T-cell (primary cell): ENCODE data around the gene ZFP1. TPM values are rescaled to one million over a fixed set of nuclear protein-coding genes. Genes with fewer than 3 reads are reported as not detected.

Source experiments
- ATAC-seq, 4 experiments: fragments of 200-7000 bp in 3 of 4; fragments of 150-1000 bp in 1 of 4; cut with Tn5 transposase; replicated peaks in 1 of 4; 1 replicate in 3 of 4; 2 replicates in 1 of 4; pipeline ENCODE4 v1.10.0; 2021; ENCODE audit warnings: moderate library complexity in 3 of 4, mild to moderate bottlenecking in 2 of 4, moderate number of reproducible peaks in 1 of 4
- CTCF ChIA-PET, 2 donors: fragments of 300-600 bp; sonication (Branson Sonifier 250); formaldehyde crosslinking; loops; one replicate each; lab custom pipeline; 2022; ENCODE audit warnings: antibody characterized with exemption in 2 of 2; lab: Charles Lee
- POLR2A ChIA-PET, 2 donors: fragments of 300-600 bp; sonication (Branson Sonifier 250); formaldehyde crosslinking; loops; one replicate each; lab custom pipeline; 2022; ENCODE audit warnings: antibody characterized with exemption in 2 of 2; lab: Charles Lee
- DNase-seq, 35 experiments: peaks; one replicate each; pipeline versions ENCODE4 v3.0.0 to v3.0.0-alpha.2; 2013 to 2023
- H3K27ac ChIP-seq: one replicate; pipeline ENCODE4 v1.5.1; 2013; ENCODE audit warnings: low read length
- H3K27me3 ChIP-seq, 2 experiments: replicated peaks in 1 of 2; 1 replicate in 1 of 2; 2 replicates in 1 of 2; pipeline versions ENCODE4 v1.6.1 to v1.7.0; 2013; ENCODE audit warnings: low read length in 1 of 2, mixed read lengths in 1 of 2; ENCODE audit not compliant: control insufficient read depth in 2 of 2, insufficient read depth in 2 of 2; ENCODE audit errors: extremely low read depth in 1 of 2
- H3K36me3 ChIP-seq, 2 donors: 1 replicate in 1 of 2; 2 replicates in 1 of 2; pipeline versions ENCODE4 v1.6.1 to v1.7.0; 2013; ENCODE audit warnings: low read length in 1 of 2; ENCODE audit not compliant: control insufficient read depth in 2 of 2, insufficient read depth in 1 of 2; ENCODE audit errors: extremely low read depth in 1 of 2
- H3K4me1 ChIP-seq, 2 experiments: 1 replicate in 1 of 2; 2 replicates in 1 of 2; pipeline versions ENCODE4 v1.6.1 to v1.7.0; 2013; ENCODE audit warnings: low read length in 2 of 2, mixed read lengths in 1 of 2; ENCODE audit not compliant: insufficient read depth in 2 of 2, control insufficient read depth in 1 of 2; ENCODE audit errors: extremely low read depth in 1 of 2
- H3K4me3 ChIP-seq, 2 donors: 1 replicate in 1 of 2; 2 replicates in 1 of 2; pipeline versions ENCODE4 v1.5.1 to v1.7.0; 2013; ENCODE audit warnings: mild to moderate bottlenecking in 2 of 2, low read length in 1 of 2, moderate library complexity in 1 of 2; ENCODE audit not compliant: control insufficient read depth in 1 of 2; ENCODE audit errors: extremely low read depth in 1 of 2
- H3K9me3 ChIP-seq: 2 replicates; pipeline ENCODE4 v1.7.0; 2013
- H3K27ac Mint-ChIP-seq, 2 donors: one replicate each; pipeline ENCODE4 v1.8.0; 2020 to 2021; ENCODE audit warnings: mild to moderate bottlenecking in 2 of 2, mixed read lengths in 2 of 2
- H3K27me3 Mint-ChIP-seq, 2 donors: one replicate each; pipeline ENCODE4 v1.8.0; 2021 to 2022; ENCODE audit warnings: mixed read lengths in 2 of 2
- H3K36me3 Mint-ChIP-seq: one replicate; pipeline ENCODE4 v1.8.0; 2021; ENCODE audit warnings: mixed read lengths
- H3K4me1 Mint-ChIP-seq, 3 donors: one replicate each; pipeline ENCODE4 v1.8.0; 2020 to 2022; ENCODE audit warnings: mixed read lengths in 3 of 3, mild to moderate bottlenecking in 1 of 3
- H3K4me3 Mint-ChIP-seq, 3 donors: one replicate each; pipeline ENCODE4 v1.8.0; 2020 to 2022; ENCODE audit warnings: mild to moderate bottlenecking in 3 of 3, mixed read lengths in 3 of 3, moderate library complexity in 3 of 3
- H3K9me3 Mint-ChIP-seq, 3 donors: one replicate each; pipeline ENCODE4 v1.8.0; 2020 to 2022; ENCODE audit warnings: mixed read lengths in 3 of 3
- WGBS: methylation state at CpG from one replicate; pipeline ENCODE4 v1.1.5; 2013; ENCODE audit warnings: missing lambda C conversion rate; ENCODE audit not compliant: insufficient coverage; 5-methylcytosine and 5-hydroxymethylcytosine counted together
- total RNA-seq, 35 experiments: library from RNA in 6 of 35; stranded (reverse) in 6 of 35; fragments of 120-200 nt in 1 of 35; gene quantifications; one replicate each; pipeline versions ENCODE4 v1.2.1 to v1.2.4 and lab custom pipeline; 2013 to 2026

ZFP1 gene
- total RNA-seq, 5 donors from 2014 or later (not counting 1 experiment from before 2014, with no cell fraction given) = 10.1 to 15.6 (median 14.4) TPM

DNA sequence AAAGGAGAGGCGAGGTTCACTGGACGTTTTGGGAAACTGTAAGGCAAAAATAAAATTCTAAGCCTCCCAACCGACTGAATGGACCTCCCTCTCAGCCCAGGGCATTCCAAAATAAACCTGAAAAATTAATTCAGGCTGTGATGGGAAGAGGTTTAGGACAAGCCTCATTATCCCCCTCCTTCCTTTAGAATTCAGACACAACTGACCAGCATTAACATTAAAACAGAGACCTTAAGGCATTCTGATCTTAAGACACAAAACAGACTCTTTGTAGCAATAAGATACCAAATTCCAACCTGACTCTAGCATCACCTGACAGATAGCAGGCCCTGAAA is 31.4 kb upstream of the ZFP1 start:
- Histone ChIP-seq H3K36me3 (no peaks in the 10 kb centered on the region), H3K4me1 (peaks cover 0 to 6% of the 10 kb centered on the region in 2 experiments), H3K9me3 (no peaks in the 10 kb centered on the region), H3K4me3 (no peak overlapping the region), H3K27ac (no peak overlapping the region), H3K27me3 (peaks cover 0 to 23% of the 10 kb centered on the region in 2 experiments)
- ChIA-PET CTCF (no interaction called here), POLR2A (no interaction called here)
- no peak overlapping the region for H3K4me3 Mint-ChIP-seq
- no peak for DNase-seq
- H3K27me3 Mint-ChIP-seq = peaks cover 4 to 7% of the 10 kb centered on the region in 2 donors
- H3K9me3 Mint-ChIP-seq = peaks cover 0 to 5% (median 4%) of the 10 kb centered on the region in 3 donors
- no peak overlapping the region for H3K27ac Mint-ChIP-seq
- no peak for ATAC-seq
- WGBS = no CpG with 5 or more reads among the region's 3 CpGs
- no peaks in the 10 kb centered on the region for H3K36me3 Mint-ChIP-seq
- H3K4me1 Mint-ChIP-seq = peaks cover 0 to 2% (median 0%) of the 10 kb centered on the region in 3 donors

DNA sequence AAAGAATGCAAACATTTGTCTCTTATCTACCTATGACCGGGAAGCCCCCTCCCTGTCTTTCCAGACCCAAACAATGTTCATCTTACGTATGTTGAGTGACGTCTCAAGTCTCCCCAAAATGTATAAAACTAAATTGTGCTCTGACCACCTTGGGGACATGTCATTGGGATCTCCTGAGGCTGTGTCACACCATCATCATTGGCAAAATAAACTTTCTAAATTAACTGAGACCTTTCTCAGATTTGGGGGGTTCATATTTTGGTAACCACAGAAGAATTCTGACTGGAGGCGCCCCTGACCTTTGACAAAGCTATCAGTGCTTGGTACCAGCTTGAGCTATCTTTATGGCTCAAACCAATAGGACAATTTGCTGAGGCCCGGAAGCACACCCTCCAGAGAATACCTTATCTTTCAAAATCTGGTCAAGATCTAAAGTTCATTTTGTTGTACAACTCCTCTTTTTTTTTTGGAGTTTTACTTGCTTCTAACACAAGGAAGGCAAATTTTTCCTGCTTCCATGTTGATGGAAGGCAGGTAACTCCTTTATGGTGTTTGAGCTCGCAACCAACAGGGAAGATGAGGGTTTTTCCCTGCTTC is 29.3 kb upstream of the ZFP1 start:
- ChIA-PET POLR2A (no interaction called here), CTCF (interaction anchor here in 1 of 2 donors (0.5 to 1.3 kb wide), 2 partner anchors 8 to 15 kb away, joined by 5 to 6 read pairs; no protein-coding TSS in a partner anchor)
- no peak overlapping the region for H3K4me3 Mint-ChIP-seq
- no peak for DNase-seq
- H3K27me3 ChIP-seq = peaks cover 0 to under 1% of the 10 kb centered on the region in 2 experiments
- H3K4me1 Mint-ChIP-seq = peaks cover 0 to 2% (median 0%) of the 10 kb centered on the region in 3 donors
- no peaks in the 10 kb centered on the region for H3K27me3 Mint-ChIP-seq
- H3K27ac Mint-ChIP-seq = no peak overlapping the region
- peaks cover 2% of the 10 kb centered on the region for H3K9me3 ChIP-seq
- ATAC-seq = no peak
- no peaks in the 10 kb centered on the region for H3K36me3 ChIP-seq
- H3K4me3 ChIP-seq = no peak overlapping the region
- peaks cover 3% of the 10 kb centered on the region for H3K36me3 Mint-ChIP-seq
- WGBS = 91% methylated on average over 4 of the region's 6 CpGs
- peaks cover 0 to 4% of the 10 kb centered on the region in 2 experiments for H3K4me1 ChIP-seq
- H3K27ac ChIP-seq = no peak overlapping the region
- H3K9me3 Mint-ChIP-seq = peaks cover 0 to 14% (median 11%) of the 10 kb centered on the region in 3 donors

DNA sequence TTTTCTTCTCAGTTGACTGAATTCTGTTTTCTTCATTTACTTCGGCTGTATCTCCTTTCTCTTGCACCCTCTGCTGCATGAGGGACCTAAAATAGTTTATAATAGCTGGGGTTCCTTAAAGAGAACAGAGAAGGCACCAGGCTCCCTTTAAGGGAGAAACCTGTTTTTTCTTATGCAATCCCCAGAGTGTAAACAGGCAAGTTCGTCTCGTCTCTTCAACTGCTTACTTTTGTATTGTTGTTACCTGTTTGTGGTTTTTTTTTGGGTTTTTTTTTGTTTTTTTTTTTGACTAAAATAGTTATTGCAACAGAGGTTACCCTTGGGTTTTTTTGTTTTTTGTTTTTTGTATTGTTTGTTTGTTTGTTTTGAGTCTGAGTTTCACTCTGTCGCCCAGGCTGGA is 28.1 kb upstream of the ZFP1 start:
- no peak overlapping the region for H3K4me3 ChIP-seq
- Mint-ChIP-seq H3K36me3 (peaks cover 3% of the 10 kb centered on the region), H3K27me3 (no peaks in the 10 kb centered on the region), H3K9me3 (peaks cover 0 to 14% (median 11%) of the 10 kb centered on the region in 3 donors), H3K4me1 (peaks cover 0 to 2% (median 0%) of the 10 kb centered on the region in 3 donors), H3K4me3 (no peak overlapping the region), H3K27ac (no peak overlapping the region)
- H3K27me3 ChIP-seq = no peaks in the 10 kb centered on the region
- WGBS = 83% methylated on average over 3 of the region's 4 CpGs
- ChIA-PET POLR2A (no interaction called here), CTCF (interaction anchor here in 1 of 2 donors (0.8 kb wide), 1 partner anchor 79 kb away, joined by 3 read pairs; no protein-coding TSS in a partner anchor)
- H3K27ac ChIP-seq = no peak overlapping the region
- DNase-seq (no peak), ATAC-seq (no peak)
- peaks cover 2% of the 10 kb centered on the region for H3K9me3 ChIP-seq
- peaks cover 0 to 4% of the 10 kb centered on the region in 2 experiments for H3K4me1 ChIP-seq
- no peaks in the 10 kb centered on the region for H3K36me3 ChIP-seq

DNA sequence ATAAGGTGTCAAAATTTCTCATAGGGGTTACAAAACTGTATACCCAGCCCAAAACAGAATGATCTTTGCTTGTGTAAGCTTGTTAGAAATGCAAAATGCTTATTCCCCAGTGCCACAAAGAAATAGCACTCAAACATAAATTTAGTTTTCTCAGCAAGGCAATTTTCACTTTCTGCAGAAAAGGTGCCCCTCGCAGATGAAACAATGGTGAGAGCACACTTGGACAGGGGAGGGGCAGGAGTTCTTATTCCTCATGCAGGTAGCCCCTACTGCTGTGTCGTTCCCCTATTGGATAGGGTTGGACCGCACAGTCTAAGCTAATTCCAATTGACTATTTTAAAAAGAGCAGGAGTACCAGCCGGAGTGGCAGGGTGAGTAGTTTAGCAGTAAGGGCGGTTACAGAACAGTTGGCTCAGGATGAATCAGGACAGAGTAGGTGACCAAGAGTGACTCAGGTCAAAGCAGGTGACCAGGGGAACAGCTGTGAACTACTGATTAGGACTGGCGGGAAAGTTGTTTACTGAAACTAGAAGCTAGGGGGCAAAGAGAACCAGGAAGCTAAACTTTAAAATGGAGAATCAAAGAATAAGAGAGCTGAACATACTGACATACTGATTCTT is 26.3 kb upstream of the ZFP1 start:
- Mint-ChIP-seq H3K27ac (no peak overlapping the region), H3K4me1 (no peaks in the 10 kb centered on the region), H3K4me3 (no peak overlapping the region), H3K36me3 (peaks cover 3% of the 10 kb centered on the region), H3K27me3 (no peaks in the 10 kb centered on the region), H3K9me3 (peaks cover 0 to 17% (median 11%) of the 10 kb centered on the region in 3 donors)
- H3K4me3 ChIP-seq = no peak overlapping the region
- H3K9me3 ChIP-seq = peaks cover 2% of the 10 kb centered on the region
- DNase-seq (no peak), ATAC-seq (no peak)
- H3K4me1 ChIP-seq = no peaks in the 10 kb centered on the region
- CTCF ChIA-PET = interaction anchor here in 1 of 2 donors (0.8 kb wide), 1 partner anchor 11 kb away, joined by 5 read pairs; no protein-coding TSS in a partner anchor
- no peaks in the 10 kb centered on the region for H3K36me3 ChIP-seq
- POLR2A ChIA-PET = interaction anchor here in 1 of 2 donors (0.5 kb wide), 1 partner anchor 476 kb away, joined by 3 read pairs; no protein-coding TSS in a partner anchor
- H3K27ac ChIP-seq = no peak overlapping the region
- WGBS = 95% methylated on average over 4 of the region's 6 CpGs
- H3K27me3 ChIP-seq = no peaks in the 10 kb centered on the region

DNA sequence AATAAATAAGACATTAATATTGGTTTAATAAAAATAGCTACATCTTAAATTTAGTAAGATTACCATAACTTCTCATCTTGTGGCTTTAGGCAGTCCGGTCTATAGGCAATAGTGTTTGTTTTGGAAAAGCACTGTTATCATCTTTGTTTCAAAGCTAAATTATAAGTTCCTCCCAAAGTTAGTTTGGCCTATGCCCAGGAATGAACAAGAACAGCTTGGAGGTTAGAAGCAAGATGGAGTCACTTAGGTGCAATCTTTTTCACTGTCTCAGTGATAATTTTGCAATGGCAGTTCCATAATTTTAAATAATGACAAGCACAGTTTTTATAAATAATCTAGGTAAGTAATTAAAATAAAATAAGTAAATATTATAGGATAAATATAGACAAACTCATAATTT is 25.7 kb upstream of the ZFP1 start:
- no CpG with 5 or more reads among the region's 1 CpG for WGBS
- ChIA-PET POLR2A (no interaction called here), CTCF (no interaction called here)
- H3K27ac Mint-ChIP-seq = no peak overlapping the region
- Histone ChIP-seq H3K9me3 (peaks cover 2% of the 10 kb centered on the region), H3K27me3 (no peaks in the 10 kb centered on the region), H3K4me1 (no peaks in the 10 kb centered on the region), H3K36me3 (no peaks in the 10 kb centered on the region), H3K27ac (no peak overlapping the region), H3K4me3 (no peak overlapping the region)
- peaks cover 3% of the 10 kb centered on the region for H3K36me3 Mint-ChIP-seq
- no peak for ATAC-seq
- DNase-seq = no peak
- H3K27me3 Mint-ChIP-seq = no peaks in the 10 kb centered on the region
- no peaks in the 10 kb centered on the region for H3K4me1 Mint-ChIP-seq
- H3K4me3 Mint-ChIP-seq = no peak overlapping the region
- peaks cover 0 to 22% (median 17%) of the 10 kb centered on the region in 3 donors for H3K9me3 Mint-ChIP-seq

DNA sequence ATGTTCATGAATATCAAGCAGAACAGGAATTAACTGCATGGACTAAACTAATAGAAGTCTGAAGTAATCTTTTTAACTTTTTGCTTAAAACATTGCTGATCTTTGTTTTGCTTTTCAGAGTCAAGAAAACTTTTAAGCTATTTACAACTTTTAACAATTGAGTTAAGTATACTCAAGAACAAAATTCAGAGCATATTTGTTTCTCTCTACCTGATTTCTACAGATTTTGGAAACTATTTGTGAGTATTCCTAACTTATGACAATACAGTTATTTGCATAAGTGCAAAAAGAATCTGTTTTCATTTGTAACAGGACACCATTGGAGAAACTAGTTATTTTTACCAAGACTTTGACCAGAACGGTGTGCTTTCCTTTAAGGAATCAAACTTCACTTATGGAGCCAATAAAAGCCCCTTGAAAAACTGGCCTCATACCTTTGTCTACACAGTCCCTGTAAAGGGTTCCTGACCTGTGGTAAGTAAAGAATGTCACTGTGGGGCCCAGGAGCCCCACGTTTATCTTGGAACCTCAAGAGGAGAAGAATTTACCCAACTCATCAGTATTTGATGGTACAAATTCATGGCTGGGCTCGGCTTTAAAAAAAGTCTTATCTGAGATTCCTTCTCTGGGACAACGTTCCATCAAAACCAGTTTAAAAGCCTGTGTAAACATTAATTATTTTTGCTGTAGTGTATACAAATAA is 20.5 kb upstream of the ZFP1 start:
- Mint-ChIP-seq H3K27me3 (peaks cover 4 to 7% of the 10 kb centered on the region in 2 donors), H3K4me1 (peaks cover 9 to 22% (median 11%) of the 10 kb centered on the region in 3 donors), H3K9me3 (peaks cover 0 to 9% (median 8%) of the 10 kb centered on the region in 3 donors), H3K36me3 (no peaks in the 10 kb centered on the region), H3K4me3 (no peak overlapping the region), H3K27ac (no peak overlapping the region)
- CTCF ChIA-PET = no interaction called here
- WGBS = no CpG with 5 or more reads among the region's 4 CpGs
- ATAC-seq (no peak), DNase-seq (no peak)
- Histone ChIP-seq H3K36me3 (no peaks in the 10 kb centered on the region), H3K4me3 (no peak overlapping the region), H3K4me1 (peaks cover 0 to 3% of the 10 kb centered on the region in 2 experiments), H3K27me3 (peaks cover 0 to 5% of the 10 kb centered on the region in 2 experiments), H3K27ac (no peak overlapping the region), H3K9me3 (no peaks in the 10 kb centered on the region)
- POLR2A ChIA-PET = no interaction called here
